Measurements from ENCODE around the gene TADA2B.

The TADA2B gene

DNA sequence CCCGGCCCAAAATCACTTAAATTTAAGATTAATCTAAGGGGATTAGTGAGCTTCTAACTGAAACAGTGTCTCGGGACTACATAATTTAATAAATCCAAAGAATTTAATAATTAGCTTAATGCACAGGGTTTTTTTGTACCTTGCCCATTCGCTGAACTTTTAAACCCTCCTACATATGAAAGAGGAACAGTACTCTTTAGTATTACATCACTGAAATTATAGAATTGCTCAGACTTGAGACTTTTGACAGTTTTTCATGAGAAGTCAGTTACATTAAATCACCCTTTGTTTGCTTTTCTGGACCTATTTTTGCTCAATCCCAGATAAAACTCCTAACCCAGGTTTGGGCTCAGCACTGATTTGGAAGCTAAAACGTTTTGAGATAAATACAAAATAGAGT is 2.4 kb upstream of the TADA2B start:
- no peak for DNase-seq (ENCODE audit: low read depth in 2 of 2)

GRCh38 chr4:7041246-7041645 is 1.9 kb upstream of the TADA2B start:
- no peak for DNase-seq (ENCODE audit: low read depth in 2 of 2)

GRCh38 chr4:7041801-7042502 is 1.2 kb upstream of the TADA2B start:
- no peak for DNase-seq (ENCODE audit: low read depth in 2 of 2)

DNA sequence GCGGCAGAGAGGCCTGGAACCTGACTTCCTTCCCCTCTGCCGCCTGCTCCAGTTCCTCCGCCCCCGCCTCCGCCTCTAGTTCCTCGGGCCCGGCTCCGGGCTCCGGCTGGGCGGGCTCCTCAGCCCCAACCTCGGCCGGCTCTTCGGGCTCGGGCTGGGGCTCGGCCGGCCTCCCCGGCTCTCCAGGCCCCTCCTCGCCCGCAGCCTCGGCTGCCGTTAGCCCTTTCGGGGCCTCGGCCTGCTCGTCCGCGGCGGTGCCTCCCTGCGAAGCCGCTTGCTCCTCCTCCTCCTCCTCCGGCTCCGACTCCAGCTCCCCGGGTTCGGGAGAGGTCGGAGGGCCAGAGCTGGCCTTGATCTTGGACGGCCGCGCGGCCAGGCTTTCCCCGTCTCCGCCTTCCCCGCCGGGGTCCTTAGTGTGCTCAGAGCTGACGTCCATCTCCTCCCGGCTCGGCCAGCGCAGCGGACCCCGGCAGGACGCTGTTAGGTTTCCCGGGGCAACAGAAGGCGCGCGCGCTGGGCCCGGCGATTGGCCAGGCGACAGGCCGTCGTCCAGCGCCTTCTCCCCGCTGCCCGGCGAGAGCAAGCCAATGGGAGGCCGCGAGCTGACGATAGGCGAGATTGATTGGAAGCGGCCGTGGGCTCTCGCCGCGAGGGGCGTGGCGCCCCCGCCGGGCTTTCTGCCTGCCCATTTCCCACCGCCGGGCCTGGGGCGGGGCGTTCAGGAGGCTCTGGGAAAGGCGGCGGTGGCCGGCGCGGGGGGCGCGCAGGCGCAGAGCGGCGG is 479 bp upstream of the TADA2B start:
- peak; percentile 69 to 85 for DNase-seq (ENCODE audit: low read depth in 2 of 2)

DNA sequence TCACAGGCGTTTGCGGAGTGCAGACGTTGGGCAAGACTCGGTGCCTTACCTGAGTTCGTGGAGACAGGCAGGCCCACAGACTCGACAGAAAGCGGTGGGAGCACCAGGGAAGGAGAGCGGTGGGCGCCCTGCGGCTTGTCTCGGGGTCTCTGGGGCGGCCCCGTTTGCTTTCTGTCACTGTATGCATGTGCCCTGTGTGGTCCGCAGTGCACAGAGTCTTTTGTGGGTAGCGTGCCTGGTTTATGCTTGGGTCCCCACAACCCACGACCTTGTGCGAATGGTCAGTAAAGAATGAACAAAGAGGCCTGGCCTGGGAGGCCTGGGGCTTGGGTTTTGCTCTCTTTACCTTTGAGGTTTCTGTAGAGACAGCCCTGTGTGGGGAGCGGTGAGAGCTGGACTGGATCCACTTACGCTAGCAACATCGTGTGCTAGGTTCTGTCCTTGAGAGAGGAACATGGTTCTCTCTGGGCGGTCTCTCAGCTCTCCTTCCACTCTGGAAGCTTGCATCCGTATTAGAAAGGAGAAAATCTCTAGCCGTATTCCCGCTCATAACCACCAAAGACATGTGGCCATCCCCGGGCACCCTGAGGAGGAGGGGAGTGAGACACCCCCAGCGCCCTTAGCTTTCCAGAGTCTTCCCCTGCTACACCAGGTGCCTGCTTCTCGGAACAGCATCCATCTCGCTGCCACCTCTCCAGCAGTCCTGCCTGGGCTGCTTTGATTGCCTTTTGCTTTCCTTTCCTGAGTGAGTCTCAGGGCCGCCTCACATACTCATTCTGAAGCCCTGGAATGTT is 1.2 kb downstream of the TADA2B start:
- no peak for DNase-seq (ENCODE audit: low read depth in 2 of 2)

DNA sequence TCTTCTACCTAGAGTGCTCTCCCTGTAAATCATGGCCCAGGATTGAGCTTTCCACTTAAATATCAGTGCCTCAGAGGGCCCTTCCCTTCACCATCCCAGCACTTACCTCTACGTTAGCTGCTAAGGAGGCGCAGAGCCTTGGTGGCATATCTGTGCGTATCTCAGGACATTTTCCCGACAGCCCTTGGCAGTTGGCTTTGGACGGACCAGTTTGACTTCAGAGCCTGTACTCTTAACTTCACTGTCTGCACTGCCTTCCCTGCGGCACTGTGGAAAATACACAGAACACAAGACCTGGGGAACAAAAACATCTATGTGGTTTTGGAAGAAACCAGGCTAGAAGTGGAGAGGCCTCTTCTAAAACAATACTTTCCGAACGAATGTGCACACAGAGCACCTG is 2.4 kb downstream of the TADA2B start:
- no peak for DNase-seq (ENCODE audit: low read depth in 2 of 2)

- no peak for DNase-seq (ENCODE audit: low read depth in 2 of 2)
These were observed 3.1 kb downstream of the TADA2B start for GRCh38 chr4:7045961-7046921.

DNA sequence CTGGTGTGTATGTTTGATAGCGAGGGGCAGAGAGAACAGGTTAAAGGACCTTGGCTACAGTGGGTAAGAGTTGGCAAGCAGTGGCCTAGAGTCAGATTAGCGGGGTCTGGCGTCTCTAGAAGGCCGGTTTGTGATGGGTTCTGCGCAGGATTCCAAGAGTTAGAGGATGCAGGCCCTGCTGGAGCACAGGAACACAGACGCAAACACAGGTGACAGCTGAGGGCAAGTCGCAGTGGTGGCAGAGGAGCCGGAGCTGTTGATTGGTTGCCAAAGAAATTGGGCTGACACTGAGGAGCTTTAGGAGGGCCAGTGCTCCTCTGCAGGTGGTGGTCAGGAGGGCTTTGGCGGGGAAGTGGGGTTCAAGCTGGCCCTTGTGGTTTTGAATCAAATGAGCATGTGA is 3.8 kb downstream of the TADA2B start:
- no peak for DNase-seq (ENCODE audit: low read depth in 2 of 2)

- no peak for DNase-seq (ENCODE audit: low read depth in 2 of 2)
These were observed 5.5 kb downstream of the TADA2B start for GRCh38 chr4:7048642-7049041.

- no peak for DNase-seq (ENCODE audit: low read depth in 2 of 2)
These were observed 6.1 kb downstream of the TADA2B start for GRCh38 chr4:7049295-7049694.

- no peak for DNase-seq (ENCODE audit: low read depth in 2 of 2)
These were observed 6.6 kb downstream of the TADA2B start for GRCh38 chr4:7049739-7050138.

DNA sequence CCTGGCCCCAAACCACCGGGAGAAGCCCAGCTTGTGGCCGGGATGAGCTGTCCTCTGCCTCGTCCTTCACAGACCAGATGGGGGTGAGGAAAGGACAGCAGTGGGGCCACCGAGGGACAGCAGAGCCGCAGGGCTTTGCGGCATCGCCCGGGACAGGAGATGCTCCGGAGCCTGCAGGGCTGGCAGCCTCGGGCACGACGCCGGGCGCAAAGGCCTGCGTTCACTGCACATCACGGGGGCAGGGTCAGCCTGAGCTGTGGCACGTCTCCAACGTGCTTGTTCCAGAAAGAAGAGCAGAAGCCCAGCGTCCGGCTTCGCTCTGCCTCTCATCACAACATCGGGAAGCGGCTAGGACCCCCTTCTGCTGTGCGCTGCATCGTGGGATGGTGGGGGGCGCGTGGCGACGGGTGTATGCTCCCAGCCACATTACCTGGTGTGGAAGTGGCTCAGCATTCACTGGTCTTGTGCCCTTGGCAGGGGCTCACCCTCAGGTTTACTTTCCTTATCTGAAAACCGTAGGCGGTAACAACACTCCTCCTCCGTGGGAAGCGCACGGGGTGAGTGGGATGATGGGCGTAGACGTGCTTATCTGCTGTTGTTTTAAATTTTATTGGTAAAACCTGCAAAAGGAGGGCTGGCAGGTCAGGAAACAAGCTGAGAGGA is 7.4 kb downstream of the TADA2B start:
- DNase-seq (ENCODE audit: low read depth in 2 of 2), result no peak

DNA sequence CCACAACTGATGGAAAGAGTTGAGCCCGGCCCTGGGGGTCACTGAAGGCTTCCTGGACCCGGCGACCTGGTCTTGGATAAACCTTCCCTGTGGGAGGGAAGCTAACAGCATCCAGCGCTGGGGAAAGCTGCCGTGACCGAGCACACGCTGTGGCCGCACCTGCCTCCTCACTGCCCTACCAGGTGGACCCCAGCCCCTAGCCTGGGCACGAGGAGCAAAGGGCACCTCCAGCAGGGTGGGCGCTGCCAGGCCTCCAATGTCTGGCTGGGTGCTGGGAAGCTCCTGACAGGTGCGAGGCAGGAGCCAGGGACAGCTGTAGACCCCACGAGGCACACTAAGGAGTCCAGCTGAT is 7.9 kb downstream of the TADA2B start:
- DNase-seq (ENCODE audit: low read depth in 2 of 2), result no peak

DNA sequence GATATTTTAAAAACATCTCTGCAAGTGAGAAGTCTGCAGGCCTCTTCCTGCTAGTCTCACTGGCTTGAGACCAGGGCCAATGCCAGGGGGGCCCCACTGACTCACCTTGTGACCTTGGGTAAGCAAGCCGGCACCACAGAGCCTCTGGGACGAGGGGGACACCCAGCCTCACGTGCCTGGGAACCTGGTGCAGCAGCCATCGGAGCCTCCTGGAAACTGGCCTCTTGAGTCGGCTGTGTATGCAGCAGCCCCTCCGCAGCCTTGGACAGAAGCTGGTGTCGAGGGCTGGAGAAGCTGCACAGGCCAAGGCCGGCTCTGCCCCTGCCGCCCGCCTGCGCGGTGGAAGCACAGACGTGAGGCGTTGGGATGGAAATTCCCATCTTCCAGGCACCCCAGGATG is 8.7 kb downstream of the TADA2B start:
- no peak for DNase-seq (ENCODE audit: low read depth in 2 of 2)

GRCh38 chr4:7052313-7052712 is 9.1 kb downstream of the TADA2B start:
- no peak for DNase-seq (ENCODE audit: low read depth in 2 of 2)

DNA sequence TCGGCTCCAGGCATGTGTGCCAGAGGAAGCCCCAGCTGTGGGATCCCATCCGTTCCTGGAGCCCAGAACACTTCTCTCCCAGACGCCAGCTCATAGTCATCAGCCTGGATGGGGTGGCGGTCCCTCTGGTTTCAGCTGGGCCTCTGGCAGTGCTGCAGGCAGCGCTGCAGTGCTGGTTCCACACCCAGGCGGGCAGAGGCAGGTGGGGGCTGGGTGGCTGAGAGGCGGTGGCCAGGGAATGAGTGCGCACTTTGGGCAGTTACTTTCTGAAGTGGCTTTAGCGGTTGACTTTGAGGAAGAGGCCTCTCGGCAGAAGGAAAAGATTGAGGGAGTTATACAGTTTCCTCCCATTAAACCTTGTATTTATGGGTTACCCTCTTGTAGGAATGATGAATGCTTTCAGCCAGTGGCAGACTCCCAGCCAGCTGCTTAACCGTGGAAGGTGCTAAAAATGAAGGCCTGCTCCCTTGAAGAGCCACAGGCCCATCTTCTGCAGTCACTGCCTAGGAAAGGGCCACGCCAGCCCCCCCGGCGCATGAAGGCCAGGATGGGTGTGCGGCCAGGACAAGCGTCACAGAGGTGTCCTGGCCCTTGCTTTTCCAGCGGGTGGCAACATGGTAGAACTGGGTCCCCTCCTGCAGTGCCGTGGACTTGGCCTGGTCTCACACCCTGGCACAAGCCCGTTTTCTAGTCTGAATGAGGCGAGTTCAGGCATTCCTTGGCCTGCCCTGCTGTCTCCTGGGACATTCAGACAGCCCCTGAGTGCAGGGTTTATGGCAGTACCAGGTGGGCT is 9.9 kb downstream of the TADA2B start:
- no peak for DNase-seq (ENCODE audit: low read depth in 2 of 2)

DNA sequence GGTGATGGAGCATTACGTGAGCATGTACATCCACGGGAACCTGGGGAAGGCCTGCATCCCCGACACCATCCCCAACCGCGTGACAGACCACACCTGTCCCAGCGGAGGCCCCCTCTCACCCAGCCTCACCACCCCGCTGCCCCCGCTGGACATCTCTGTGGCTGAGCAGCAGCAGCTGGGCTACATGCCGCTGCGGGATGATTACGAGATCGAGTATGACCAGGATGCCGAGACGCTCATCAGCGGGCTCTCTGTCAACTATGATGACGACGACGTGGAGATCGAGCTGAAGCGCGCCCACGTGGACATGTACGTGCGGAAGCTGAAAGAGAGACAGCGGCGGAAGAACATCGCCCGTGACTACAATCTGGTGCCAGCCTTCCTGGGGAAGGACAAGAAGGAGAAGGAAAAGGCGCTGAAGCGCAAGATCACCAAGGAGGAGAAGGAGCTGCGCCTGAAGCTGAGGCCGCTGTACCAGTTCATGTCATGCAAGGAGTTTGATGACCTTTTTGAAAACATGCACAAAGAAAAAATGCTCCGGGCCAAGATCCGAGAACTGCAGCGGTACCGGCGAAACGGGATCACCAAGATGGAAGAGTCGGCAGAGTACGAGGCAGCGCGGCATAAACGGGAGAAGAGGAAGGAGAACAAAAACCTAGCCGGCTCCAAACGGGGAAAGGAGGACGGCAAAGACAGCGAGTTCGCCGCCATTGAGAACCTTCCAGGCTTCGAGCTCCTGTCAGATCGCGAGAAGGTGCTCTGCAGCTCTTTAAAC is 11.1 kb downstream of the TADA2B start:
- no peak for DNase-seq (ENCODE audit: low read depth in 2 of 2)

DNA sequence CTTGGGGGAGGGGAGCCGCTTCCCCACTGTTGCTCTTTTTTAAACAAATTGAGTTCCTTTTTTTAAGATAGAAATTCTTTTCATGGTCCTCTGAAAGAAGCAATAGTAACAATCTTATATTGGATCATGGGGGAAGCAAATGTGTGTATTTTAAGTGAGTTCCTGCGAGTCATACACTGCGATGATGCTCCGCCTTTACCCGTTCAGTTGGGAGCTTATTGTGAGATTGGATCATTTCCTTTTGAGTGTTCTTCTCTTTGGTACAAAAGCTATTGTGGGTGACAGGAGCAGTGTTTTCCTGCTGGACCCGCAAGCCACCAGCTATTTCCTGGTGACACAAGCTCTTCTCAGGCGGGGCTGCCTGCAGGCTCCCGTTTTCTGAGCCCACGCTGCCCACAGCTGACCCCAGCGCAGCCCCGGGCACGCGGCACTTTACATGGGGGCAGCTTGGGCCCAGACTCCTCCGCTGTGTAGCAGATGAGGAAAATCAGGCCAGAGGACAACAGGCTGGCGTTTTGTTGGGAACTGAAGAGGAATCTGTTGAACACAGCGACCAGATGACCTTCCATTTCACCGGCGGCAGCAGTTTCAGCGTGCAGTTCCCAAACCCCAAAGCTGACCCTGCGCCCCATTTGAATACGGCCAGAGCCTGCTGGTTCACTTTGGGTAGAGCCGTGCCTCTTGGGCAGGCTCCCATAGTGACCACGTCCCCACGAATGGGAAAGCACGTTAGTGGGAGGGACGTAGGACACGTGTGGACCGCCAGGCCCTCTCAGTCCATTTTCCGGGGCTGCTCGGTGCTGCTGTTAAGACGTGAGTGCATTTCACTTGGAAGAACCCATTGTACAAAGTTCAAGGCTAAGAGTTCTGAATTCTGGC is 12.2 kb downstream of the TADA2B start:
- no peak for DNase-seq (ENCODE audit: low read depth in 2 of 2)

- DNase-seq (ENCODE audit: low read depth in 2 of 2), result no peak
These were observed 12.8 kb downstream of the TADA2B start for GRCh38 chr4:7055990-7056325.
